K562 (cell line): ENCODE measurements around the gene ODAD3. TPM values are rescaled to one million over a fixed set of nuclear protein-coding genes. Genes with fewer than 3 reads are reported as not detected.

Experiments used
- ARID2 ChIP-seq: fragments of 450-650 bp; IDR thresholded peaks from 2 replicates; pipeline ENCODE4 v1.6.1; 2017; ENCODE audit warnings: antibody characterized with exemption, mild to moderate bottlenecking
- BDP1 ChIP-seq: IDR thresholded peaks from 3 replicates; pipeline ENCODE4 v1.6.1; 2011; ENCODE audit not compliant: insufficient read length, insufficient read depth
- C11orf30 ChIP-seq: fragments of 450-650 bp; IDR thresholded peaks from 2 replicates; pipeline ENCODE4 v1.6.1; 2016; ENCODE audit warnings: low read depth, mild to moderate bottlenecking
- KLF13 ChIP-seq: fragments of 450-650 bp; IDR thresholded peaks from 2 replicates; pipeline ENCODE4 v1.6.1; 2016; ENCODE audit warnings: missing genetic modification characterization, low read depth, mild to moderate bottlenecking, missing compliant biosample characterization, moderate library complexity, borderline replicate concordance
- NR1H2 ChIP-seq: sonication (generic); formaldehyde crosslinking; IDR thresholded peaks from 2 replicates; pipeline ENCODE4 v1.4.0; 2020; ENCODE audit warnings: mild to moderate bottlenecking, missing genetic modification reagents
- NR2C2 ChIP-seq, 2 experiments: fragments of 200-800 bp in 1 of 2; sonication (Bioruptor generic) in 1 of 2; sonication (generic) in 1 of 2; formaldehyde crosslinking in 1 of 2; IDR thresholded peaks; 2 replicates each; pipeline versions ENCODE4 v1.6.1 to v1.8.0; 2016 to 2022; ENCODE audit warnings: mild to moderate bottlenecking in 1 of 2, missing compliant biosample characterization in 1 of 2, missing genetic modification characterization in 1 of 2, missing genetic modification reagents in 1 of 2
- NR4A1 ChIP-seq, 2 experiments: fragments of 250-450 bp in 1 of 2; fragments of 450-650 bp in 1 of 2; sonication (Bioruptor Pico) in 1 of 2; IDR thresholded peaks; 2 replicates each; pipeline versions ENCODE4 v1.4.0 to v1.6.1; 2016 to 2020; ENCODE audit warnings: mild to moderate bottlenecking in 2 of 2, missing compliant biosample characterization in 1 of 2, missing genetic modification characterization in 1 of 2, moderate library complexity in 1 of 2
- POLR2AphosphoS5 ChIP-seq: IDR thresholded peaks from 2 replicates; pipeline ENCODE4 v1.6.1; 2011; ENCODE audit warnings: mild to moderate bottlenecking, low read depth, low read length, moderate library complexity; ENCODE audit not compliant: control insufficient read depth, insufficient read depth
- POLR2G ChIP-seq: fragments of 200-400 bp; formaldehyde crosslinking; IDR thresholded peaks from 2 replicates; pipeline ENCODE4 v1.6.1; 2017; ENCODE audit warnings: low read depth, mild to moderate bottlenecking, antibody characterized with exemption, low read length, moderate library complexity
- TAF9B ChIP-seq: fragments of 450-650 bp; IDR thresholded peaks from 2 replicates; pipeline ENCODE4 v1.6.1; 2018; ENCODE audit warnings: mild to moderate bottlenecking; ENCODE audit not compliant: partially characterized antibody
- THRAP3 ChIP-seq: fragments of 450-650 bp; IDR thresholded peaks from 2 replicates; pipeline ENCODE4 v1.6.1; 2016; ENCODE audit warnings: mild to moderate bottlenecking, inconsistent platforms, borderline replicate concordance
- U2AF2 ChIP-seq: fragments of 200-400 bp; formaldehyde crosslinking; optimal IDR thresholded peaks from 2 replicates; pipeline ENCODE3; 2017; ENCODE audit warnings: low read depth, mild to moderate bottlenecking, low read length
- ZBED1 ChIP-seq: IDR thresholded peaks from 2 replicates; pipeline ENCODE4 v1.6.1; 2014
- ZNF217 ChIP-seq: sonication (generic); formaldehyde crosslinking; IDR thresholded peaks from 2 replicates; pipeline ENCODE4 v1.8.0; 2022; ENCODE audit warnings: mild to moderate bottlenecking, missing genetic modification reagents
- ZNF41 ChIP-seq: fragments of 250-450 bp; sonication (Bioruptor Pico); conservative IDR thresholded peaks from 2 replicates; pipeline ENCODE4 v1.4.0; 2020; ENCODE audit warnings: mild to moderate bottlenecking
- polyA plus RNA-seq, 8 experiments: library from polyadenylated mRNA; depleted of rRNA in 4 of 8; stranded (reverse) in 5 of 8; unstranded in 3 of 8; fragments of >200 nt; fragmentation: Nextera tagmentation in 2 of 8; fragmentation: Illumina TruSeq in 1 of 8; extraction: Ambion mirVana in 2 of 8; extraction: Trizol in 1 of 8; gene quantifications; 2 replicates each; pipeline versions ENCODE4 v1.2.1 to v1.2.3, GENCODE V29; 2011 to 2014; ENCODE audit warnings: inconsistent platforms in 1 of 8, missing spikeins in 1 of 8
- total RNA-seq, 7 experiments: library from RNA; depleted of rRNA in 6 of 7; stranded (reverse); fragments of >200 nt in 6 of 7; fragmentation: Illumina TruSeq in 2 of 7; extraction: Trizol in 2 of 7; gene quantifications; 2 replicates each; pipeline versions ENCODE4 v1.2.1 to v1.2.3, GENCODE V29; 2011 to 2021; ENCODE audit warnings: low replicate concordance in 1 of 7
- TF ChIP-seq, protein P1 (sequence below), 3 experiments: fragments of 200-800 bp in 1 of 3; fragments of 250-450 bp in 1 of 3; fragments of 450-650 bp in 1 of 3; sonication (Bioruptor Pico) in 1 of 3; sonication (Bioruptor generic) in 1 of 3; formaldehyde crosslinking in 1 of 3; IDR thresholded peaks; 2 replicates each; pipeline versions ENCODE4 v1.6.1 to v1.8.0; 2016 to 2022; ENCODE audit warnings: mild to moderate bottlenecking in 2 of 3, missing genetic modification characterization in 2 of 3, missing compliant biosample characterization in 1 of 3, moderate library complexity in 1 of 3
- TF ChIP-seq, protein P2 (sequence below): fragments of 450-650 bp; formaldehyde crosslinking; IDR thresholded peaks from 2 replicates; pipeline ENCODE4 v1.4.0; 2022; ENCODE audit warnings: missing genetic modification characterization
- TF ChIP-seq, protein P3 (sequence below): sonication (generic); formaldehyde crosslinking; IDR thresholded peaks from 2 replicates; pipeline ENCODE4 v1.4.0; 2020; ENCODE audit warnings: mild to moderate bottlenecking, missing genetic modification reagents
- TF ChIP-seq, protein P4 (sequence below): fragments of 250-450 bp; sonication (Bioruptor Pico); IDR thresholded peaks from 2 replicates; pipeline ENCODE4 v1.6.1; 2021; ENCODE audit warnings: mild to moderate bottlenecking

The ODAD3 gene
- total and polyA plus RNA-seq, 9 of the 15 experiments (the other 6 are each of a cell fraction or from before 2014, with no cell fraction given): 0.07 to 0.72 (median 0.14) TPM; not detected in 2

DNA sequence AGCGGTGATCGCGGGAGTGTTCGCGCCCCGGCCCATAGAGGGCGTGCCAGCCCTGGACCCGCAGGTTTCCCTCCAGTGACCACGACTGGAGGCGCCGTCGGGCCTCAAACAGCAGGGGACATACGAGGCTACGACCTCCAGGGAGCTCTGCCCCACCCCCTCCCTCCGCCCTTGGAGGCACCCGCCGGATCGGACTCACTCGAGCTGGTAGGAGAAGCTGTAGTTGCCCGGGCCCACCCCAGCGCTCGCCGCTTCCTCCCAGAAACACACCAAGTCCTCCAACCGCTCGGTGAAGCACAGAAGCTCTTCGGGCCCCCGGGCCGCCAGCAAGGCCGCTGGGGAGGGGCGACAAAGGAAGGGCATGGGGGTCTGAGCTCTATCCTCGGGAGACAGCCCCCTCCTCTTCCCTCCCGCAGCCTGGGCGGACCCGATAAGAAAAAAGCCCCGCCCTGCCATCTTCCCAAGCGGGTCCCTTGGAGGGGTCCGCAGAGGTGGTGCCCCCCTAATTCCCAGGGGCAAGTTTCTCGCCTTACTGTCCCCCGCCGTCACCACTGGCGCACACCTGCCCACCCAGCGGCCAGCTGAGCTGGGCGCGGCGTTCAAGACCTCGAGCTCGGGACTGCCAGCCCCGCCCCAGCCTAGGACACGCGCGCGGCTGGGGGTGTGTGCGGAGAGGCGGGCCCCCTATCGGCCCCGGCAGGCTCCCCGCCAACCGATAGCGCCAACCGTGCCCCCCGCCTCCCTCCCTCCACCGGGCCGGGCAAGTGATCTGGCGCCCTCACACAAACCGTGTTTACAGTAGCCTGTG is 51.8 kb downstream of the ODAD3 start (continued):
- TF ChIP-seq POLR2AphosphoS5: 0 out of 2 replicates have a peak, but pooled peaks have one; percentile 15
- TF ChIP-seq ZBED1: no peak
- TF ChIP-seq, protein P1, sequence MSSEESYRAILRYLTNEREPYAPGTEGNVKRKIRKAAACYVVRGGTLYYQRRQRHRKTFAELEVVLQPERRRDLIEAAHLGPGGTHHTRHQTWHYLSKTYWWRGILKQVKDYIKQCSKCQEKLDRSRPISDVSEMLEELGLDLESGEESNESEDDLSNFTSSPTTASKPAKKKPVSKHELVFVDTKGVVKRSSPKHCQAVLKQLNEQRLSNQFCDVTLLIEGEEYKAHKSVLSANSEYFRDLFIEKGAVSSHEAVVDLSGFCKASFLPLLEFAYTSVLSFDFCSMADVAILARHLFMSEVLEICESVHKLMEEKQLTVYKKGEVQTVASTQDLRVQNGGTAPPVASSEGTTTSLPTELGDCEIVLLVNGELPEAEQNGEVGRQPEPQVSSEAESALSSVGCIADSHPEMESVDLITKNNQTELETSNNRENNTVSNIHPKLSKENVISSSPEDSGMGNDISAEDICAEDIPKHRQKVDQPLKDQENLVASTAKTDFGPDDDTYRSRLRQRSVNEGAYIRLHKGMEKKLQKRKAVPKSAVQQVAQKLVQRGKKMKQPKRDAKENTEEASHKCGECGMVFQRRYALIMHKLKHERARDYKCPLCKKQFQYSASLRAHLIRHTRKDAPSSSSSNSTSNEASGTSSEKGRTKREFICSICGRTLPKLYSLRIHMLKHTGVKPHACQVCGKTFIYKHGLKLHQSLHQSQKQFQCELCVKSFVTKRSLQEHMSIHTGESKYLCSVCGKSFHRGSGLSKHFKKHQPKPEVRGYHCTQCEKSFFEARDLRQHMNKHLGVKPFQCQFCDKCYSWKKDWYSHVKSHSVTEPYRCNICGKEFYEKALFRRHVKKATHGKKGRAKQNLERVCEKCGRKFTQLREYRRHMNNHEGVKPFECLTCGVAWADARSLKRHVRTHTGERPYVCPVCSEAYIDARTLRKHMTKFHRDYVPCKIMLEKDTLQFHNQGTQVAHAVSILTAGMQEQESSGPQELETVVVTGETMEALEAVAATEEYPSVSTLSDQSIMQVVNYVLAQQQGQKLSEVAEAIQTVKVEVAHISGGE (CRISPR knock-in tag; IDR thresholded peaks at IDR 0.05): no peak; a peak in 1 of 6 replicates
- TF ChIP-seq, protein P2, sequence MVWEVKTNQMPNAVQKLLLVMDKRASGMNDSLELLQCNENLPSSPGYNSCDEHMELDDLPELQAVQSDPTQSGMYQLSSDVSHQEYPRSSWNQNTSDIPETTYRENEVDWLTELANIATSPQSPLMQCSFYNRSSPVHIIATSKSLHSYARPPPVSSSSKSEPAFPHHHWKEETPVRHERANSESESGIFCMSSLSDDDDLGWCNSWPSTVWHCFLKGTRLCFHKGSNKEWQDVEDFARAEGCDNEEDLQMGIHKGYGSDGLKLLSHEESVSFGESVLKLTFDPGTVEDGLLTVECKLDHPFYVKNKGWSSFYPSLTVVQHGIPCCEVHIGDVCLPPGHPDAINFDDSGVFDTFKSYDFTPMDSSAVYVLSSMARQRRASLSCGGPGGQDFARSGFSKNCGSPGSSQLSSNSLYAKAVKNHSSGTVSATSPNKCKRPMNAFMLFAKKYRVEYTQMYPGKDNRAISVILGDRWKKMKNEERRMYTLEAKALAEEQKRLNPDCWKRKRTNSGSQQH: no peak
- TF ChIP-seq ZNF217: no peak
- TF ChIP-seq ZNF41 (CRISPR knock-in tag): no peak
- TF ChIP-seq U2AF2: no peak
- TF ChIP-seq KLF13 (tag): peak; percentile 60
- TF ChIP-seq NR2C2 (CRISPR knock-in tag; IDR thresholded peaks at IDR 0.05): no peak
- no peak for TF ChIP-seq NR2C2 (tag; IDR thresholded peaks at IDR 0.05)
- no peak for TF ChIP-seq C11orf30
- TF ChIP-seq NR4A1 (CRISPR knock-in tag; IDR thresholded peaks at IDR 0.05): no peak
- no peak for TF ChIP-seq NR4A1 (tag; IDR thresholded peaks at IDR 0.05)
- TF ChIP-seq TAF9B: no peak
- peak; percentile 58; the same call in 1 of the 2 replicates for TF ChIP-seq THRAP3
- TF ChIP-seq, protein P3, sequence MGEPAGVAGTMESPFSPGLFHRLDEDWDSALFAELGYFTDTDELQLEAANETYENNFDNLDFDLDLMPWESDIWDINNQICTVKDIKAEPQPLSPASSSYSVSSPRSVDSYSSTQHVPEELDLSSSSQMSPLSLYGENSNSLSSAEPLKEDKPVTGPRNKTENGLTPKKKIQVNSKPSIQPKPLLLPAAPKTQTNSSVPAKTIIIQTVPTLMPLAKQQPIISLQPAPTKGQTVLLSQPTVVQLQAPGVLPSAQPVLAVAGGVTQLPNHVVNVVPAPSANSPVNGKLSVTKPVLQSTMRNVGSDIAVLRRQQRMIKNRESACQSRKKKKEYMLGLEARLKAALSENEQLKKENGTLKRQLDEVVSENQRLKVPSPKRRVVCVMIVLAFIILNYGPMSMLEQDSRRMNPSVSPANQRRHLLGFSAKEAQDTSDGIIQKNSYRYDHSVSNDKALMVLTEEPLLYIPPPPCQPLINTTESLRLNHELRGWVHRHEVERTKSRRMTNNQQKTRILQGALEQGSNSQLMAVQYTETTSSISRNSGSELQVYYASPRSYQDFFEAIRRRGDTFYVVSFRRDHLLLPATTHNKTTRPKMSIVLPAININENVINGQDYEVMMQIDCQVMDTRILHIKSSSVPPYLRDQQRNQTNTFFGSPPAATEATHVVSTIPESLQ (CRISPR knock-in tag): peak; percentile 65; the same call in 1 of the 2 replicates
- no peak for TF ChIP-seq NR1H2
- TF ChIP-seq BDP1: no peak
- TF ChIP-seq POLR2G: peak; percentile 77
- TF ChIP-seq, protein P4, sequence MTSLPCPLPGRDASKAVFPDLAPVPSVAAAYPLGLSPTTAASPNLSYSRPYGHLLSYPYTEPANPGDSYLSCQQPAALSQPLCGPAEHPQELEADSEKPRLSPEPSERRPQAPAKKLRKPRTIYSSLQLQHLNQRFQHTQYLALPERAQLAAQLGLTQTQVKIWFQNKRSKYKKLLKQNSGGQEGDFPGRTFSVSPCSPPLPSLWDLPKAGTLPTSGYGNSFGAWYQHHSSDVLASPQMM (CRISPR knock-in tag): no peak
- TF ChIP-seq ARID2: no peak
